UCSD-AML1 (cell line): Measurements from ENCODE around the gene GTPBP4.
"Not testable (repeated sequence)": the region's sequence is repeated elsewhere in the genome, so short reads cannot be mapped to it uniquely, and the experiment has no call there.

ENCODE experiments used
- DNase-seq: peaks from one replicate; lab custom pipeline; 2025; ENCODE audit not compliant: unreplicated experiment; lab: John Stamatoyannopoulos, UW

The GTPBP4 gene

DNA sequence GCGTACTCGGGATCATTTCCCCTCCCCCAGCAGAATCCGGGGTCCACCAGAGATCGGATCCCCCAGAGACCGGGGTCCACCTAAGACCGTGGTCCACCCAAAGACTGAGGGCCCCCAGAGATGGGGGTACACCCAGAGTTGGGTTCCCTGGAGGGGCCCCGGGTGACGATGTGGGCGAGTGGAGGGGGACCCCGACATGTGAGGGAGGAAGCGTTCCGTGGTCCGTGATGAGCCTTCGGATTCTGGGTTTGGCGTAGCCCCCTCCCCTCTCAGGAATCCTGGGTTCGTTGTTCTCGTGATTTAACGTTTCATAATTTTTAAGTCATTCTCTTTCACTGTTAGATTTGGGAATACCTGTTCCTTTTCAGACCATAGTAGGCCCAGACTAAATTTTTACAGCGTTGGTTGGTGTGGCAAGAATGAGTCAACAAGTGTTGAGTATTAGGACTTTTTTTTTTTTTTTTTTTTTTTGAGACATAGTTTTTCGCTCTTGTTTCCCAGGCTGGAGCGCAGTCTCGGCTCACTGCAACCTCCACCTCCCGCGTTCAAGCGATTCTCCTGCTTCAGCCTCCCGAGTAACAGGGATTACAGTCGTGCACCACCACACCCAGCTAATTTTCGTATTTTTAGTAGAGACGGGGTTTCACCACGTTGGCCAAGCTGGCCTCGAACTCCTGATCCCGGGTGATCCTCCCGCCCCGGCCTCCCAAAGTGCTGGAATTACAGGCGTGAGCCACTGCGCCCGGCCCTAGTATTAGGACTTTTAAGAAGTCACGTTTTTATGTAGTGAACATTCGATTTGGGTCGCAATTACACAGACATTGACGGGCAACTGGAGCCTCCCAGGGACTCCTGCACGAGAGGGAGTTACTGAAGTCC lies 672 bp downstream of the GTPBP4 start:
- no peak for DNase-seq

DNA sequence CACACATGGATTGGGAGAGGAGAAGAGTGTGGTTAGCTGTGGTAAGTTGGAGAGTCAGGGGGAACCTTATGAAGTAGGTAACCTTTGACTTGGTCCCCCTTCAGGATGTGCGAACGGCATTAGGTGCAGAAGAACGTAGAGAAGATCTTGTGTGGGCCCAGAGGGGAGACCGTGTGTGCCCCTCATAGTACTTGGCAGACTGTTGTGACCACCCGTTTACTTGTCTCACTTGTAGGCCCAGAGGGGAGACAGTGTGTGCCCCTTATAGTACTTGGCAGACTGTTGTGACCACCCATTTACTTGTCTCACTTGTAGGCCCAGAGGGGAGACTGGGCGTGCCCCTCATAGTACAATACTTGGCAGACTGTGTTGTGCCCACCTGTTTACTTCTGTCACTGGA lies 2.6 kb downstream of the GTPBP4 start:
- no peak for DNase-seq

DNA sequence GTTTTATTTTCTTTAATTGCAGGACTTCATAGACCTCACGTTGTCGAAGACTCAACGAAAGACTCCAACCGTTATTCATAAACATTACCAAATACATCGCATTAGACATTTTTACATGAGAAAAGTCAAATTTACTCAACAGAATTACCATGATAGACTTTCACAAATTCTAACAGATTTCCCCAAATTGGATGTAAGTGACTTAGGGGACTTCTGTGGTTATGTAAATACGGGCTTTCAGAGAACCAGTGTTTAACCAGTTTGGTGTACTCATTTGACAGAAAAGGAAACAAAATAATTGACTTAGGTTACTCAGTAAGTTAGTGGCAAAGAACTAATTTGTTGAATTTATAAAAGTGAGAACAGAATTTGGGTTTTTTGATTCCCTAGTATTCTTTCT lies 4.2 kb downstream of the GTPBP4 start:
- no peak for DNase-seq

DNA sequence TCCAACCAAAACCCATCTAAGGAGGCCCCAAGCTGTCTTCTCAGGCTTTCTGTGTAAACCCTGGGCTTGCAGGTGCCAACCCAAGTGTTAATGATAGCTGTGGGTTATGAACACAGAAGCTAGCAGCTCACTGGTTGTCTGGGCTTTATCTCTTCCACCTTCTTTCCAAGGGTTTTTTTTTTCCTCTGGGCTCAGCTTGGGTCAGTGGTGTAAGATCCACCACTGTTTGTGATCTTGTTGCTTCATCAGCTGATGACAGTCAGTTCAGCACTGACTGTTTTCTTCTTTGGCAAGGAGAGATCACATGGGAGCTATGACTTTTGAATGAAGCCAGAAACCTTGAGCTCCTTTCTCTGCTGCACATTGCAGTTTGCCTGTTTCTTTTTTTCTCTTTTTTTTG lies 4.6 kb downstream of the GTPBP4 start:
- no peak for DNase-seq

DNA sequence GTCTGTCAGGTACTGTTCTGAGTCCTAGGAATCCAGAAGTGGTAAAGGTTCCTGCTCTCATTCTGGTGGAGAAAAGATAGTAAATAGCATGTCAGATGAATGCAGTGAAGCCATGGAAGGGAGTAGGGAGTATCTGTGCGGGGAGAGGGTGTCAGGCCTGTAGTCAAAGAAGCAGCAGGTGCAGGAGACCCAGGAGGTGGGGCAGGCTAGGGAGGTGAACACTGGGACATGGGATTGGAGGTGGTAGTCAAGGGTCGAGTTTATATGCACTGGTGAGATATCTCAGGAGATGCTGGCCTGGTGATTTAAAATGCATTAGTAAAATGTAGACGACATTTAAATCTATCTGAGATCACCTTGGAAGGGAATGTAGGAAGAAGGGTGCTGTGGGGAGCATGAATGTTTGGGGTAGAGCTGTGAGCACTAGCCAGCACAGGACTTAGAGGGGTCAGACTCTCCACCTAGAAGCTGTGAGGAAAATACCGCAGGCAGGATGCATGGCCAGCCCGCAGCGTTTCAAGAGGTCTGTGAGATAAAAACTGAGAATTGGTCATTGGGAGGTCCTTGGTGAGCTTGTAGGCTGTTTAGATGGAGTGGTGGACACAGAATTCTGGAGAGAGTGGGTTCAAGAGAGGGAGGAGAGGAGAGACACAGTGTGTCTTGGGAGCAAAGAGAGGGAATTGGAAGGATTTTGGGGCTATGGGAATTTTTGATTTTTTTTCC lies 6.8 kb downstream of the GTPBP4 start:
- DNase-seq: no peak

DNA sequence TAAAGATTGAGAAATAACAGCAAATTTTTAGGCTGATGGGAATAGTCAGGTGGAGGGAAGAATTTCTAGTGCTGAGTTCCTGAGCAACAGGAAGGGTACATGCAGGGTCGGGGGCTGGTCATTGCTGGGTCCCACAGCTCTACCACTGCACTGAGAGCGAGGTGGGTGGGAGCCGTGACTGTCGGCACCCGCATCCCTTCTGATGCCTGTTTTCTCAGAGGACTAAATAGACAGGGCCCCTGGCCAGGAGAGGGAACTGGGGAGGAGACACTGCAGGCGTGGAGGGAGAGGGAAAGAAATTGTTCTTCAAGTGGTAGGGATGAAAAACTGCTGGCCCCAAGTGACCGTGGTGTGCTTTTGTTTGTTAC lies 7.3 kb downstream of the GTPBP4 start:
- no peak for DNase-seq

DNA sequence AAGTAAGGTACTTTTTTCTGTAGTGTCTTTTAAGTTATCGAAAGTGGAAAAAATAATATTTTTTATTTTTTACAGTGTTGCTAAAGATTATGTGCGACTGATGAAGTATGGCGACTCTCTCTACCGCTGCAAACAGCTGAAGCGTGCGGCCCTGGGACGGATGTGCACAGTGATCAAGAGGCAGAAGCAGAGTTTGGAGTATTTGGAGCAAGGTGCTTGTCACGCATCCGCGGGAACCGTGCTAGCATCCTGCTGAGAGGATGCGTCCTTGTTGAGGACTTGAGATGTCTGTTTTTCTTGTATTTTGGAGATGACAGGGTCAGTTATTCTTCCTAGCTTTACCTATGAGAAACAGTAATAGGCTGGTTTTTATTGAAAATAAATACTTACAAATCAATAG lies 7.8 kb downstream of the GTPBP4 start:
- no peak for DNase-seq

DNA sequence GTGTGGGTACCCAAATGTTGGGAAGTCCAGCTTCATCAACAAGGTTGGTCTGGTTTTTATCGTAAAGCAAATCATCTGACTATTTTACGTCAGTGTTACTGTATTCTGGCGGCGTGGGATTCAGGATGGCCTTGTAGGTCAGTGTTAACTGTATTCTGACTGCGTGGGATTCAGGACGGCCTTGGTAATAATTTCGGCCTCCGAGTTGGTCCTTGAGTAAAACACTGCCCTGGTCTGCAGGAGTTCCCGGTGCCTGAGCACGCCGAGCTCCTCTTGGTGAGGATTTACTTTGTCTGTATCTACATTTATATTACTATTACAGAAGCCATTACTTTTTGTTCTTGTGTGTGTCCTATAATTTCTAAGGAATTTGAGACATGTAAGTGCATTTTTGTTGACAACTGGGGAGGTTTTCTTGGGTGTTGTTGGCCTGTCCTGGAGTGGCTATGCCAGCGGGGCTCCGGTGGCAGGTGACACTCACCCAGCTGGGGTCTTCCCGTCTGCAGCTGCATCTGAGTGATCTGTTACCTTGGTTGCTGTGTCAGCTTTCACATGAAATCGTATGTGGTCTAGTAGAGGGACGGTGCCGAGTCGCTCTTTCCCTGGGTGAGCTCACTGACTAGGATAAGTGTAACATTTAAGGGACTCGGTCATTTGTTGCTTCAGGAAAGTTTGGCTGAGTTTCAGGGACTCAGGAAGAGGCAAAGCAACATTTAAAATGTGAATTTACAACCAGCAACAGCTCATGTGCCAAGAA lies 9.2 kb downstream of the GTPBP4 start:
- no peak for DNase-seq

DNA sequence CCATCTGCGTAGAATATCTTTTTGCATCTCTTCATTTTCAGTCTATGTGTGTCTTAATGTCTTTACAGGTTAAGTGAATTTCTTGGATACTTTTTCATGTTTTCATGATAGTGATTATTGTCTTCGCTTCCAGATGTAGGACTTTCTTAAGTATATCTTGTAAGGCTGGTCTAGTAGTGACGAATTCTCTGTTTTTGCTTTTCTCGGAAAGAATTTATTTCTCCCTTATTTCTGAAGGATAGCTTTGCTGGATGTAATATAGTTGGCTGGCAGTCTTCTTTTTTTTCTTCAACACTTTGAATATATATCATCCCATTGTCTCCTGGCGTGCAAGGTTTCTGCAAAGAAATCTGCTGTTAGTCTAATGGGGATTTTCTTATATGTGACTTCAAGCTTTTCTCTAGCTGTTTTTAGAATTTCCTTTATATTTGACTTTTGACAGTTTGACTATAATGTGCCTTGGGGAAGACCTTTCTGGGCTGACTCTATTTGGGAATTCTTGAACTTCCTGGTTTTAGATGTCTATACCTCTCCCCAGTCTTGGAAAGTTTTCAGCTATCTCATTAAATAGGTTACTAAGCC lies 14.3 kb downstream of the GTPBP4 start:
- DNase-seq: no peak

DNA sequence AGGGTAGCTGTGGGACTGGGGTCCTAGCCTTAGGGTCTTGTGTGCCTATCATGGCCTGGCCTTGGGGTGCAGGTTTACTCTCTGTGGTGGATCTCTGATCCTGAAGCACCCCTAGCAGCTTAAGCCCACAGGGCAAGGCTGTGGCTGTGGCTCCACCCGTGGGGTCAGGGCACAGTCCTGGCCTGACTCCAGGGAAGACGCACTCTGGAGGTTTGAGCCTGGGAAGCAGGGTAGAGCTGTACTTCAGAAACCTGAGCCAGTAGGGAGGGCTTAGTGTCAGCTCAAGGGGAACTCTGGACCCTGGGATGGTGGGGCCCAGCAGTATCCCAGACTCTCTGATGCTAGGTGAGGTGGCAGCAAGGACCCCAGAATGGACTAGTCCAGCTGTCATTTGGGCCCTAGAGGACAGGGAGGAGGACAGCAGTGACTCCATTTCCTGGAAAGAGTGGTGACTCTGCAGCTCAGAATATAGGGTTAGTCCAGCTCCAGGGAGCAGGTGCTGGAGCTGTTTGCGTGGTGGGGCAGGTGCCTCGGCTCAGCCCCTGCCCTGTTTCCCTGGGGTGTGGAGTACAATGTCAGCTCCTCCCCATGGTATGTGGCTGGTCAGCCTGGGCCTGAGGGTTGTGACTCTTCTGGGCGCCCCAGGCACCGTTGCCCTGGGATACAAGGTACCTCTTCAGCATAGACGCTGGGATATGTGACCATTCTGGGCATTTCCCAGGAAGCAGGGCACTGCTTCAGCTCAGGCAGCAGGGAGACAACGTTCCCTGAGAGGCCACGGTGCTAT lies 15.8 kb downstream of the GTPBP4 start:
- no peak for DNase-seq

DNA sequence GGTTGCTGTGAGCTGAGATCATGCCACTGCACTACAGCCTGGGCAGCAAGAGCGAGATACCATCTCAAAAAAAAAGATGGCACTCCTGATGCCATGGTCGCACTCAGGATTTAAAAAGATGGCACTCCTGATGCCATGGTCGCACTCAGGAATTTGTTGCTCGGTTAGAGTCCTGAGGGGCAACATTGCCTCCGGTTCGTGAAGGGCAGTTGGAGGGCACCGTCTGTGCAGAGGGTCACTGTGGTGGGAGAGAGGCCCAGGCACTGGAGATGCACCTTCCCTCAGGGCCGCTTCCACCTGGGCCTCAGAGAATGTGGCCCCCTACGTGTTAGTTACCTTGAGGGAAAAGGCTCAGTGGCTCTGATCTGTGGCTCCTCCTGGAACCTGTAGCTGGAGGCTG lies 18.3 kb downstream of the GTPBP4 start:
- no peak for DNase-seq

DNA sequence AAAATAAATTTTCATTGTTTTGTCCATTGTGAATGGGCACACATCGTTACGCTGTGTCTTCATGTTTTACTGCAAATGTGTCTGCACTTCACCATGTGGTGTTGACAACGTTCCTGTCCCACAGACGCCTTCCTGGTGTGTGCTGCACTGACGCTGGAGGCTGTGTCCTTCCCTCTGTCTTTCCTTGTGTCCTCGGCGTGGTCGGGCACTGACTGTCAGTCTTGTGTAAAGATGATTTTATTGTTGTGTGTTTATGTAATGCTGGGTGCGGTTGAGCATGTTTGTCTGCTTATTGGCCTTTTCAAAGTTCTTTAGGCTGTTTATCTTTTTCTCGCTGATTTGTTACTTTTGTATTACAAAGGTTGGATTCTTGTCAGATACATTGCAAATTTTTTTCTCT lies 19.3 kb downstream of the GTPBP4 start:
- no peak for DNase-seq

DNA sequence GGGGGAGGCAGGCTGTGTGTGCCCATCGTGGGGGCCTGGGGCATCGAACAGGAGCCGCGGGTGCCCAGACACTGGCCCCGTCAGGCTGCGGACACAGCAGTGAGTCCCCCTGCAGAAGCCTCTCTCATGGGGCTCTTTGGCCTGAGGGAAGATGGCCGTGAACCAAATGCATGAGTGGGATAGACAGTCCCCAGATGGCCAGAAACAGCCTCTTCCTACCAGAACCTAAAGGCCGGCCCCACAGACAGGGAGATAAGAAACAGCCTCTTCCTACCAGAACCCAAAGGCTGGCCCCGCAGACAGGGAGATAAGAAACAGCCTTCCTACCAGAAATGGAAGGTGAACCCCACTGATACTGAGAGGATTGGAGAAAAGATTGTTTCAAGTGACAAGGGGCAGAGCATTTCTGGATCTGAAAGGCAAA lies 20.8 kb downstream of the GTPBP4 start:
- no peak for DNase-seq

DNA sequence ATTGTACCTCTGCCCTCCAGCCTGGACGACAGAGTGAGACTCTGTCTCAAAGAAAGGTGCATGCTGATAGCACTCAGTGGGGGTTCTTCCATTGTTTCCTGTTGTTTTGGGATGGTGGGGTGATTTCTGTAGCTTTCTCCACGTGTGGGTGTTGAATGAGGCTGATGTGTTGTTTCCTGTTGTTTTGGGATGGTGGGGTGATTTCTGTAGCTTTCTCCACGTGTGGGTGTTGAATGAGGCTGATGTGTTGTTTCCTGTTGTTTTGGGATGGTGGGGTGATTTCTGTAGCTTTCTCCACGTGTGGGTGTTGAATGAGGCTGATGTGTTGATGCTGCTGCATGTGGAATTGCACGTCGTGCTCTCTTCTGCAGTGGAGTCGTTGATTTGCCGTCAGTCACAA lies 21.7 kb downstream of the GTPBP4 start:
- DNase-seq: not testable (repeated sequence)

DNA sequence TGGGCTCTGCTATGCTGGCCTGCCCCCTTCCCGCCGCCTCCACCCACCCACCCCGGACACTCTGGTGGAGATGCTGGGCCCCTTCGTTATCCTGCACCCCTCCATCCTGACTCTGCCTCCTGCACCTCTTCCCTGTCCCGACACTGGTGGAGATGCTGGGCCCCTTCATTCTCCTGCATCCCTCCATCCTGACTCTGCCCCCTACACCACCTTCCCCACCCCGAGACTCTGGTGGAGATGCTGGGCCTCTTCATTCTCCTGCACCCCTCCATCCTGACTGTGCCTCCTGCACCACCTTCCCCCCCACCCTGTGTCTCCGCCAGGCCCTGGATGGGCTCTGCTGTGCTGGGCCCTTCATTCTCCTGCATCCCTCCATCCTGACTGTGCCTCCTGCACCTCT lies 22.5 kb downstream of the GTPBP4 start:
- no peak for DNase-seq

DNA sequence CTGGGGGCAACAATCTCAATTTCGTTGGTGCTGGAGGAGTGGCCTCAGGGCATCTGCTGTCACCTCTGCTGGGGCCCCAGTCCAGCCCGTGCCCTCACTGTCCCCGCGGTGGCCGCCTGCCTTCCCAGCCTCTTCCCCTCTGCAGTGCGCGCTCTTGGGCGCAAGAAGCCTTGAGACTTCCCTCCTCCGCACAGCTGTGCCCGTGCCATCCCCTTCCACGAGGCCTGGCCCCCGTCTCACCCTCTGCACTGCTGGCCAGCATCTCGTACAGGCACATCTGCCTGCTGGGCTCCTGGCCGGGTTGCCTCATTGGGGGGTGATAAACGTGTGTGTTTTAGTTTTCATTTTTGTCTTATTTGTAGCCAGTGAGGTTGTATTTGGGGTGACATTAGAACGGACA lies 23.5 kb downstream of the GTPBP4 start:
- no peak for DNase-seq

DNA sequence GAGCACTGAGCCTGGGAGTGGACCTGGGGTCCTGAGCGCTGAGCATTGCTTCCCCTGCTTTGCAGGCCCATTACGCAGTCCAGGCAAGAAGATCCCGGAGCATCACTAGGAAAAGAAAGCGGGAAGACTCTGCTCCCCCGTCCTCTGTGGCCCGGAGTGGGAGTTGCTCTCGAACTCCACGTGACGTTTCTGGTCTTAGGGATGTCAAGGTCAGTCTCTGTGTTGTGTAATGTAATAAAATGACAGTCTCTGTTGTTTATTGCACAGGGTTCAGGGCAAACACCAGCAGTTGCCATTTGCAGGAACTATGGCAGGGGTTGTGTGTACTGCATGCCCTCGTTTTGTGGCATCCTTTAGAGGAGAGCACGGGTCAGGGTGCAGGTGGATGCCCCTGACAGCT lies 27.5 kb downstream of the GTPBP4 start:
- DNase-seq: no peak

DNA sequence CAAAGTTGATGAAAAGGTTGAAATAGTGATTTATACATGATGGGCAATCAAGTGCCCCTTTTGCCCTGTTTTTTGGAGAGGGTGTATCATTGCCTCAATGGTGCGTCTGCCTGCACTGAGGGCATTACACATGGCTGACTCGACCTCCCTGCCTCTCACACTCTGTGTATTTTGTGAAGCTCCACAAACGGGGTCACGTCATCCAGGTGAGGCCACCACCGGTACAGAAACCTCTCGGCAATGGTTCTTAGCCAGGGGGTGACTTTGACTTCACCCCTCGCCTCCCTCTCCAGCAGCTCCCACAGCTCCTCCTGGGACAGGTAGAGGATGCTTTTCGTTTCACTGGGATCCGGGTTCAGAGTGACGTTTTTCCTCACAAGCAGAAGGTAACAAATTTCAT lies 31.1 kb downstream of the GTPBP4 start:
- DNase-seq: no peak

DNA sequence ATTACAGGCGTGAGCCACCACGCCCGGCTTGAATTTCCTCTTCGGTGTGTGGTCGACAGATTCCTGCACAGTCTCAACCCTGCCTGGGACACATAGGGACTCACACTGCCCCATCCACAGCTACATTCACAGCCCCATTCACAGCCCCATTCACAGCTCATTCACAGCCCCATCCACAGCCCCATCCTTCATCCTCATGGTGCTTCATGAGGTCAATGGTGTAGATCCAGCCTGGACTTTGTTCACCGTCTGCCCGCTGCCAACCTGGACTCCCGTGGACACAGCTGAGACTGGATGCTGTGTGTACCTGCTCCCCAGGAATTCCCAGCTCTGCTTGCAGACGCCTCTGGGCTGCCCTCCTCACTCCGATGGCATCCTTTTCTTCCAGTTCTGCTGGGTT lies 32.2 kb downstream of the GTPBP4 start:
- DNase-seq: no peak

DNA sequence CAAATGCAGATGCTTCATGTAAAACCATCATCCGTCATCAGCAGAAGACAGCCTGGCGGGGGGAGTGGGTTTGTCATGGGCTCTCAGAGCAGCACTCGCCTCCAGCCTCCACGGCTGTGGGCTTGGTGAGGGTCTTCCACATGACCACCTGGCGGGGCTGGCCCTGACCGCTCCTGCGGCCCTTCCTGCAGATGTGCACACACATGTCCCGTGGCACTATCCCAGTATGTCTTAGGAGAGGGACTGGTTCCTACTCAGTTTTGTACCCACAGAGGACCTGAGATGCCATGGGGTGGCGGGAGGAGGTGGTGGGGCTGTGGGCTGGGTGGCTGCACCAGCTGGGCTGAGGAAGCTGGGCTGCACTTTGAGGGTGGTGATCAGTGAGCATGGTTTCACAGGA lies 32.7 kb downstream of the GTPBP4 start:
- DNase-seq: no peak

DNA sequence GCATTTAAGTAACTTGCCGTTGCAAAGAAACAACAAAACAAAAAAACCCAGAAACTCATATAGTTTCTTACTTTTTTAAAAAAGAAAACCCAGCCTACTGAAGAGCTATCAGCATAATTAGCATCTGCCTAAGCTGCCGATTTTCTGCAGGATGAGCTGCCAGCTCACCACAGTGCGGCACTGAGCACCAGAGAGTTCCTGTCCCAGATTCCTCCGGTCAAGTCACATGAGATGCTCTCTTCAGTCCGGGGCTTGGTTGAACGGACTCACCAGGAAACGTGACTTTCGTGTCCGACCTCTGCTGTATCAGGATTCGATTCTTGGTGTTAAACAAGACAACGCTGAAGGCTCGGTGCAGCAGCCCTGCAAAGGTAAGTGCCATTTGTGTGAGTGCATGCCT lies 34.2 kb downstream of the GTPBP4 start:
- DNase-seq: no peak
